Frontal cortex (tissue), 4 donors: Measurements from ENCODE around the gene BMPR1A. TPM values are rescaled to one million over a fixed set of nuclear protein-coding genes. Genes with fewer than 3 reads are reported as not detected.
"Not testable (repeated sequence)": the region's sequence is repeated elsewhere in the genome, so short reads cannot be mapped to it uniquely, and the experiment has no call there.

Source experiments
- DNase-seq, 2 donors: peaks; one replicate each; pipeline ENCODE4 v3.0.0; 2012; ENCODE audit warnings: low spot score in 2 of 2
- FAIRE-seq: peaks from 2 replicates; lab custom pipeline; 2012; peaks lifted over from hg19 to GRCh38; lab: Jason Lieb, UNC
- total RNA-seq: library from RNA; depleted of rRNA; stranded (reverse); fragments of >200 nt; gene quantifications from one replicate; pipeline ENCODE4 v1.2.3, GENCODE V29; 2014
- donor health status: control.
- donor health status: control.
- donor health status: control.

BMPR1A gene
- total RNA-seq, 1 donor from 2014 or later: 46.5 TPM

DNA sequence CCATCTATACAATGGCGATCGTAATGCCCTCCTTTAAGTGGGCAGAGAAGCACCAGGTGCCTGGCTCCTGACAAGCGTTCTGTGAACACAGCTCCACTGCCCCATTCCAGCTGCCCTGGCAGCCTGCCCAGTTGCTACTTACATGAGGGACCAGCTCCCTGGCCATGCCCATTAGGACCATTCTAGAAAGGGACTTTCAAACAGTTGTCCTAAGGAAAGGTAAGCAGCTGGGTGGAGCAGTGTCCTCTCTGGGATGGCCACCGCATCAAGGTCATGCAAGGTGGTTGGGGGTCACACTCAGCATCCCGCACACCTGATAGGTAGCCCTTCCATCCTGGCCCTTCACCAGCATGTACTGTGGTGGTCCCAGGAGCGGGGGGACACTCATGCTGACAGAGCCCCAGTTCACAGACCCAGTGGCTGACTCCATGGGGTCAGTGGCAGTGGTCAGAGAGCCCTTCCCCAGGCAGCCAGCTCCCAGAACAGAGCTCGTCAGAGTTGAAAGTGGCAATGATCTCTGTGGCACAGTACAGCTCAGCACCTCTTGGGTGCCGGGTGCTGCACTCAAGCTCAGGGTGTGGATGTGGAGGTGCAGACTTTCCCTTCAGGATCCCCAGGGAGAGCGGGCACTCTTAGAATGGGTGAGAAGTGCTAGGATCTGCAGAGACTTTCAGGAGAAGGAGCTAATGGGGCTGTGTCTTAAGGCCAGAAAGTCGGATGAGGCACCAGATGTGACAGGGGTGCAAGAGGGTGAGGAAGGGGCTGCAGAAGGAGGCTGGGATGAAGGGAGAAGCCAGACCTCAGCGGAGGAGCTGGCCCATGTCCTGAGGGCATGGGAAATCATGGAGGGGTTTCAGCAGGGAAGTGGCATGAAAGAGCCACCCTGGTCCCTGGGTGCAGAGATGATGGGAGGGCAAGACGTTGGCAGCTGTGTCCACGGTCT lies 190.1 kb downstream of the BMPR1A start:
- DNase-seq (no peak), FAIRE-seq (no peak)

DNA sequence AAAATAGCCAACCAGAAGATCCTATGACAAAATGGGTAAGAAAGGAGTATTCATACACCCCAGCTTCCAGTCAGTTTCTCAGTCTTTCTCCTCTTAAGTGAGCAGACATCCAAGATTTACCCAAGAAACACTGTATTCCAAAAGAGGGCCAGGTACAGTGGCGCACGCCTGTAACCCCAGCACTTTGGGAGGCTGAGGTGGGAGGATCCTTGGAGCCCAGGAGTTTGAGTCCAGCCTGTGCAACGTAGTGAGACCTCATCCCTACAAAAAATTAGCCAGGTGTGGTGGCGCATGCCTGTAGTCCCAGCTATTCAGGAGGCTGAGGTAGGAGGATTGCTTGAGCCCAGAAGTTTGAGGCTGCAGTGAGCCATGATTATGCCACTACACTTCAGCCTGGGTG lies 191.4 kb downstream of the BMPR1A start:
- FAIRE-seq, DNase-seq: not testable (repeated sequence)

GRCh38 chr10:86950349-86950748 lies 193.9 kb downstream of the BMPR1A start:
- DNase-seq: no peak
- FAIRE-seq: no peak

DNA sequence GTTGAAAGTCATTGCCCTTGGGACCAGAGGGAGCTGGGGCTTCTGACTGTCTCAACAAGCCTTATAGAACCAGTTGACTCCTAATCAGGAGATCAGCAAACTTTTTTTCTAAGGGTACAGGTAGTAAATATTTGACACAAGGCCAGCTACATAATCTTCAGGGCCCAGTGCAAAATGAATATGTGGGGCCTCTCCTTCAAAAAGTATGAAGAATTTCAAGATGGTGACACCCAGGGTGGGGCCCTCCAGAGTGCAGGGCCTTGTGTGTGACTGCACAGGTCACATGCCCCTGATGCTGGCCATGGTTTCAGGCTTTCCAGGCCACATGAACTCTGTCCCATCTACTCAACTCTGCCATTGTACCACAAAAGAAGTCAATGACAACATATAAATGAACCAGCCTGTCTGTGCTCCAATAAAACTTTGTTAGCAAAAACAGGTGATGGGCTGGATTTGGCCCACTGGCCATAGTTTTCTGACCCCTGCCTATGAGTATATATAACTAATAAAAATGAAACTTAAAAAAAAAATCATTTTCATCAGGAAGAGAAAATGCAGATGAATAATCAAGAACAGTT lies 194.9 kb downstream of the BMPR1A start:
- FAIRE-seq (no peak), DNase-seq (no peak)

GRCh38 chr10:86952106-86952505 lies 195.7 kb downstream of the BMPR1A start:
- FAIRE-seq (no peak), DNase-seq (no peak)

GRCh38 chr10:86952697-86953096 lies 196.3 kb downstream of the BMPR1A start:
- FAIRE-seq: not testable (repeated sequence)

GRCh38 chr10:86953747-86954680 lies 197.6 kb downstream of the BMPR1A start:
- no peak for FAIRE-seq
- DNase-seq: no peak

More at GRCh38 chr10:86952697-86953096, 196.3 kb downstream of the BMPR1A start:
- DNase-seq: not testable (repeated sequence)

GRCh38 chr10:86954681-86955500 lies 198.5 kb downstream of the BMPR1A start:
- DNase-seq (no peak), FAIRE-seq (no peak)

DNA sequence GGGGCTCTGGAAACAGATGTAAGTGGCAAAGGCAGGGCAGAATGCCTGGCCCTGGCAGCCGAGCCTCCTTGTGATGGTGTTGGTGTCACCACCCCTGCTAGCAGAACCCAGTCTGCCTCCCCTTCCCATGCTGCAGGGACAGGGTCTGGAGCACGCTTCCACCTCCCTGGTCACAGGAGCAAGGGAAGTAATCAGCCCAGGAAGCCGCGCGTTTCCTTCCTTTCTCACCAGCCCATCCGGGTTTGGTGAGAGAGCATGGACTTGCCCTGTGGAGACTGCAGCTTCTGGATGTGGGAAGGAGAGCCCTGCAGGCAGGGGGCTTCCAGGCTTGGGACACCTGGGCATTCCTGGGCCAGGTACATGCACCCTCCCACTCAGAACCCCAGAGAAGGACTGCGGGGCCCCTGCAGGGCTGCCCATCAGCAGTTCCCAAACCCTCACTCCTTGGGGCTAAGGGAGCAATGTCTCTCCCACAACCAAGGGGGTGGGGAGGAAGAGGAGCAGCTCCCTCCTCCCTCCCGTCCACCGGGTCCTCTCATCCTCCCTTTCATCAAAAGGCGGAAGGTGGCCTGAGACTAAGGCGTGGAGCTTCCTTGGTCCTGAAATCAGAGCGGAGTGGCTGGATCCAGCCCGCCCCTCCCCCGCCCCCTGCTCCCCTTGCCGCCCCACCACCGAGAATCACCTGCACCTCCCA lies 199.2 kb downstream of the BMPR1A start:
- FAIRE-seq (no peak), DNase-seq (no peak)

DNA sequence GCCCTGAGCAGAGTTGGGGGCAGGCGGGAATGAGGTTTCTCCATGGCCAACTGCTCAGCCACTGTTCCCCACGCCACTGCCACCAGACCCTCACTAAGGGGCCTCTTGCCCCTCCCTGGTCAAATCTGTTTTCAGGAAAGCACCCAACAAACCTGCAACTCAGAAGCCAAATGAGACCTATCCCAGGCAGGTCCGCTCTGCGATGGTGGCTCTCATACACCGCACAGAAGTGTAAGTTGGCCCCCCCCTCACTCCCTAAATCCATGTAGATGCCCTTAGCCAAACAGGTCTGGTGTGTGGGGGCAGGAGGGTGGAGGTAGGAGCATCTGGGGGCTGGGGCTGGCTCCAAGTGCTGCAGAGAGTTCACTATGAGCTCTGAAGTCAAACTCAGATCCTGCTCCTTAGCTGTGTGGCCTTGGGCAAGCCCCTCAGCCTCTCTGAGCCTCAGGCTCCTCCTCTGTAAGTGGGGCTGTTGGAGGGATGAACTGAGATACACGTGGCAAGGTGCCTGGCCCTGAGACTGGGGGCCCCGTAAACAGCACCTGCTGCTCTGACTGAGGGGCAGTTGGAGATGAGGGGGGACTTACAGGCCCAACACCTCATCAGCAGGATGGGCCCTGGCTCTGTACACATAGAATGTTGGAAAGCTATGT lies 199.9 kb downstream of the BMPR1A start:
- no peak for DNase-seq
- FAIRE-seq: no peak

DNA sequence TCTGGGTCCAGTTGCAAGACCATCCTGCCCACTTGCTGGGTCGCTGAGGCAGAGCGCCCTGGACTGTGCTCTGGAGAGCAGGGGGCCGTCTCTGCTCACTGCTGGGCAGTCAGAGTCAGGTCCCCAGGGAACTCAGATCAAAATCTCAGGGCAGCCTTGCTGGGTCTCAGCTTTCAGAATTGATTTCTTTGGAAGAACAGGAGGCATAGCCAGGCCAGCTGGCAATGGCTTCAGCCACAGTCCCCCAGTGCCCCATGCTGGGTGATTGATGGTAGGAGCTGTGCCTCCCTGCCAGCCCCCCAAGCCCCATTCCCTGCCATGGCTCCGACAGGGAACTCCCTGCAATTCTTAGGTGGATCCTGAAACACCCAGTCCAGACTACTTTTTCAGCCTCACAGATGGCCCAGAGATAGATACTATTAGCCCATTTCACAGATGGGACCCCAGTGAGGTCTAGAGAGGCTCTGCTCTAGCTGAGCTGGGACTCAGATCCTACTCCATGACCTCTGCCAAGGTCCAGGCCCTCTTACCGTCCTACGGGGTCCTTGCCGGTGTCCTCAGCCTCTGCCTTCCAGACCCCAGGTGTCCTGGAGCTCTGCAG lies 200.5 kb downstream of the BMPR1A start:
- FAIRE-seq (no peak), DNase-seq (no peak)

- DNase-seq: no peak
- FAIRE-seq: no peak
Measured at GRCh38 chr10:86957471-86958115, 201.2 kb downstream of the BMPR1A start, which contains the start of gene MMRN2. Gene MMRN2, minus strand, starts transcription at chr10:86957615. Its CDS starts 74 bp downstream, at chr10:86957541.

GRCh38 chr10:86958116-86958900 lies 201.9 kb downstream of the BMPR1A start, which contains the start of gene SNCG:
Gene SNCG, plus strand, starts transcription at chr10:86958599. Its CDS starts 99 bp downstream, at chr10:86958698.
- FAIRE-seq: no peak
- peak in 1 of 2 donors; percentile 63 for DNase-seq

- DNase-seq: peak in 1 of 2 donors; percentile 65
- FAIRE-seq: no peak
Measured at GRCh38 chr10:86958901-86959736, 202.7 kb downstream of the BMPR1A start.

GRCh38 chr10:86959737-86960002 lies 203.3 kb downstream of the BMPR1A start:
- no peak for FAIRE-seq
- no peak for DNase-seq
